Measurements from ENCODE around the gene NDUFA8. TPM values are rescaled to one million over a fixed set of nuclear protein-coding genes. Genes with fewer than 3 reads are reported as not detected.

NDUFA8 gene
- total and polyA plus RNA-seq, 2 of the 4 experiments (the other 2 are of a cell fraction), result 45.2 to 98.1 TPM

DNA sequence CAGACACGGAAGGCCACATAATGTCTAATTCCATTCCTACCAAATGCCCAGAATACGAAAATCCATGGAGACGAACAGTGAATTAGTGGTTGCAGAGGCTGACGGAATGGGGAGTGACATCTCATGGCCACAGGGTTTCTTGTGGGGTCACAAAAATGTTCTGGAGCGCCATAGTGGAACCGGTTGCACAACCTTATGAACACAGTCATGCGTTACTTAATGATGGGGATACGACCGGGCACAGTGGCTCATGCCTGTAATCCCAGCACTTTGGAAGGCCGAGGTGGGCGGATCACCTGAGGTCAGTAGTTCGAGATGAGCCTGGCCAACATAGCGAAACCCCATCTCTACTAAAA lies 40.4 kb downstream of the NDUFA8 start:
- Histone ChIP-seq H3K18ac (ENCODE audit: low read depth, low read length) (no peak overlapping the region), H4K91ac (ENCODE audit: insufficient read depth, low read depth, low read length) (no peak overlapping the region), H2AK9ac (replicated peaks; ENCODE audit: low read depth, low read length, poor library complexity) (no peak overlapping the region), H2AK5ac (ENCODE audit: low read depth, low read length) (no peak overlapping the region), H3K56ac (ENCODE audit: extremely low read depth, insufficient read depth, low read length) (no peak overlapping the region), H4K20me1 (ENCODE audit: insufficient read depth, low read length) (no peaks in the 10 kb centered on the region), H2BK5ac (ENCODE audit: low read depth, low read length, poor library complexity, severe bottlenecking) (no peak overlapping the region), H3K14ac (replicated peaks; ENCODE audit: low read depth, low read length) (no peak overlapping the region), H3K27ac (ENCODE audit: insufficient read depth, low read length) (no peak overlapping the region), H3K9me3 (ENCODE audit: control insufficient read depth, insufficient read depth, low read length) (no peaks in the 10 kb centered on the region), H3K23ac (ENCODE audit: low read depth, low read length) (no peak overlapping the region), H4K8ac (ENCODE audit: low read depth in 2 of 2, low read length in 2 of 2) (no peak overlapping the region), H3K36me3 (ENCODE audit: control insufficient read depth, insufficient read depth, low read length) (no peaks in the 10 kb centered on the region), H2BK120ac (ENCODE audit: low read depth, low read length) (no peak overlapping the region), H3K9ac (ENCODE audit: low read depth, low read length) (no peak overlapping the region), H3K9me1 (ENCODE audit: insufficient read depth, low read length) (no peaks in the 10 kb centered on the region), H2BK15ac (ENCODE audit: low read depth, low read length) (no peak overlapping the region), H2BK20ac (ENCODE audit: low read depth, low read length) (no peak overlapping the region), H3K27me3 (ENCODE audit: control insufficient read depth, insufficient read depth, low read length) (peaks cover 21% of the 10 kb centered on the region), H3K4ac (ENCODE audit: low read depth, low read length) (no peak overlapping the region), H3K79me1 (ENCODE audit: low read depth in 1 of 2, low read length in 2 of 2) (no peaks in the 10 kb centered on the region), H3K4me3 (ENCODE audit: insufficient read depth, low read depth, low read length) (no peak overlapping the region), H3K4me1 (ENCODE audit: control insufficient read depth, insufficient read depth, low read length) (no peaks in the 10 kb centered on the region), H2AFZ (replicated peaks; ENCODE audit: low read length, poor library complexity) (no peak overlapping the region), H3K4me2 (ENCODE audit: low read depth, low read length) (no peak overlapping the region), H4K5ac (ENCODE audit: low read depth, low read length) (no peak overlapping the region)
- DNase-seq (no peak), ATAC-seq (ENCODE audit: low read depth) (no peak)
- POLR2A ChIA-PET (ENCODE audit: unreplicated experiment), result no interaction called here
- intact Hi-C loops (cut with micrococcal nuclease) (no loop called here), dilution Hi-C loops (cut with HindIII; ENCODE audit: low sequenced_read_pairs, unreplicated experiment) (no loop called here), in situ Hi-C loops (cut with MboI; ENCODE audit: low sequenced_read_pairs) (no loop called here)
- TF ChIP-seq BHLHE40 (IDR thresholded peaks at IDR 0.05; ENCODE audit: low read depth, low read length) (no peak), CEBPB (IDR thresholded peaks at IDR 0.05; ENCODE audit: low read depth, low read length) (no peak), FOS (IDR thresholded peaks at IDR 0.05; ENCODE audit: low read depth, low read length) (no peak), RAD21 (IDR thresholded peaks at IDR 0.05; ENCODE audit: low read length) (no peak), RCOR1 (IDR thresholded peaks at IDR 0.05; ENCODE audit: insufficient replicate concordance, low read length) (no peak), POLR2A (IDR thresholded peaks at IDR 0.05; ENCODE audit: low read depth, low read length) (no peak), NFE2L2 (IDR thresholded peaks at IDR 0.05; ENCODE audit: low read depth, low read length) (no peak), RFX5 (IDR thresholded peaks at IDR 0.05; ENCODE audit: low read depth, low read length) (no peak), MXI1 (IDR thresholded peaks at IDR 0.05; ENCODE audit: borderline replicate concordance, low read depth, low read length) (no peak), MAFK (IDR thresholded peaks at IDR 0.05; ENCODE audit: low read depth, low read length) (no peak), SMC3 (IDR thresholded peaks at IDR 0.05; ENCODE audit: low read depth, low read length) (no peak), MAZ (IDR thresholded peaks at IDR 0.05; ENCODE audit: borderline replicate concordance, low read depth, low read length) (no peak), CHD1 (IDR thresholded peaks at IDR 0.05; ENCODE audit: low read depth, low read length) (no peak)
- TF ChIP-seq, protein P1, sequence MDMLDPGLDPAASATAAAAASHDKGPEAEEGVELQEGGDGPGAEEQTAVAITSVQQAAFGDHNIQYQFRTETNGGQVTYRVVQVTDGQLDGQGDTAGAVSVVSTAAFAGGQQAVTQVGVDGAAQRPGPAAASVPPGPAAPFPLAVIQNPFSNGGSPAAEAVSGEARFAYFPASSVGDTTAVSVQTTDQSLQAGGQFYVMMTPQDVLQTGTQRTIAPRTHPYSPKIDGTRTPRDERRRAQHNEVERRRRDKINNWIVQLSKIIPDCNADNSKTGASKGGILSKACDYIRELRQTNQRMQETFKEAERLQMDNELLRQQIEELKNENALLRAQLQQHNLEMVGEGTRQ (IDR thresholded peaks at IDR 0.05; ENCODE audit: low read depth, low read length), result no peak
- TF ChIP-seq, protein P2, sequence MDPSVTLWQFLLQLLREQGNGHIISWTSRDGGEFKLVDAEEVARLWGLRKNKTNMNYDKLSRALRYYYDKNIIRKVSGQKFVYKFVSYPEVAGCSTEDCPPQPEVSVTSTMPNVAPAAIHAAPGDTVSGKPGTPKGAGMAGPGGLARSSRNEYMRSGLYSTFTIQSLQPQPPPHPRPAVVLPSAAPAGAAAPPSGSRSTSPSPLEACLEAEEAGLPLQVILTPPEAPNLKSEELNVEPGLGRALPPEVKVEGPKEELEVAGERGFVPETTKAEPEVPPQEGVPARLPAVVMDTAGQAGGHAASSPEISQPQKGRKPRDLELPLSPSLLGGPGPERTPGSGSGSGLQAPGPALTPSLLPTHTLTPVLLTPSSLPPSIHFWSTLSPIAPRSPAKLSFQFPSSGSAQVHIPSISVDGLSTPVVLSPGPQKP (IDR thresholded peaks at IDR 0.05; ENCODE audit: borderline replicate concordance, low read depth, low read length), result no peak
- TF ChIP-seq, protein P3, sequence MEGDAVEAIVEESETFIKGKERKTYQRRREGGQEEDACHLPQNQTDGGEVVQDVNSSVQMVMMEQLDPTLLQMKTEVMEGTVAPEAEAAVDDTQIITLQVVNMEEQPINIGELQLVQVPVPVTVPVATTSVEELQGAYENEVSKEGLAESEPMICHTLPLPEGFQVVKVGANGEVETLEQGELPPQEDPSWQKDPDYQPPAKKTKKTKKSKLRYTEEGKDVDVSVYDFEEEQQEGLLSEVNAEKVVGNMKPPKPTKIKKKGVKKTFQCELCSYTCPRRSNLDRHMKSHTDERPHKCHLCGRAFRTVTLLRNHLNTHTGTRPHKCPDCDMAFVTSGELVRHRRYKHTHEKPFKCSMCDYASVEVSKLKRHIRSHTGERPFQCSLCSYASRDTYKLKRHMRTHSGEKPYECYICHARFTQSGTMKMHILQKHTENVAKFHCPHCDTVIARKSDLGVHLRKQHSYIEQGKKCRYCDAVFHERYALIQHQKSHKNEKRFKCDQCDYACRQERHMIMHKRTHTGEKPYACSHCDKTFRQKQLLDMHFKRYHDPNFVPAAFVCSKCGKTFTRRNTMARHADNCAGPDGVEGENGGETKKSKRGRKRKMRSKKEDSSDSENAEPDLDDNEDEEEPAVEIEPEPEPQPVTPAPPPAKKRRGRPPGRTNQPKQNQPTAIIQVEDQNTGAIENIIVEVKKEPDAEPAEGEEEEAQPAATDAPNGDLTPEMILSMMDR (conservative IDR thresholded peaks at IDR 0.05; ENCODE audit: low read depth, low read length), result no peak
- no TSS peak for BruUV-seq (replicated peaks)
- WGBS, 2 experiments (ENCODE audit: extremely low coverage in 2 of 2, insufficient read length in 1 of 2), result 81% methylated on average over 7 of the region's 13 CpGs; no CpG with 5 or more reads in 1 of the 2 experiments
- CTCF ChIA-PET, result interaction anchor here (4.7 kb wide), 1 partner anchor 20 kb away, joined by 37 read pairs; no protein-coding TSS in a partner anchor

All from IMR-90 (cell line).